GM18858 (cell line): ENCODE data around the gene MEF2A.
"Not testable (repeated sequence)": the region's sequence is repeated elsewhere in the genome, so short reads cannot be mapped to it uniquely, and the experiment has no call there.

Experiments used
- ATAC-seq: cut with Tn5 transposase; IDR thresholded peaks from one replicate; pipeline ENCODE4 v1.9.1; 2021; ENCODE audit not compliant: unreplicated experiment

Gene MEF2A

DNA sequence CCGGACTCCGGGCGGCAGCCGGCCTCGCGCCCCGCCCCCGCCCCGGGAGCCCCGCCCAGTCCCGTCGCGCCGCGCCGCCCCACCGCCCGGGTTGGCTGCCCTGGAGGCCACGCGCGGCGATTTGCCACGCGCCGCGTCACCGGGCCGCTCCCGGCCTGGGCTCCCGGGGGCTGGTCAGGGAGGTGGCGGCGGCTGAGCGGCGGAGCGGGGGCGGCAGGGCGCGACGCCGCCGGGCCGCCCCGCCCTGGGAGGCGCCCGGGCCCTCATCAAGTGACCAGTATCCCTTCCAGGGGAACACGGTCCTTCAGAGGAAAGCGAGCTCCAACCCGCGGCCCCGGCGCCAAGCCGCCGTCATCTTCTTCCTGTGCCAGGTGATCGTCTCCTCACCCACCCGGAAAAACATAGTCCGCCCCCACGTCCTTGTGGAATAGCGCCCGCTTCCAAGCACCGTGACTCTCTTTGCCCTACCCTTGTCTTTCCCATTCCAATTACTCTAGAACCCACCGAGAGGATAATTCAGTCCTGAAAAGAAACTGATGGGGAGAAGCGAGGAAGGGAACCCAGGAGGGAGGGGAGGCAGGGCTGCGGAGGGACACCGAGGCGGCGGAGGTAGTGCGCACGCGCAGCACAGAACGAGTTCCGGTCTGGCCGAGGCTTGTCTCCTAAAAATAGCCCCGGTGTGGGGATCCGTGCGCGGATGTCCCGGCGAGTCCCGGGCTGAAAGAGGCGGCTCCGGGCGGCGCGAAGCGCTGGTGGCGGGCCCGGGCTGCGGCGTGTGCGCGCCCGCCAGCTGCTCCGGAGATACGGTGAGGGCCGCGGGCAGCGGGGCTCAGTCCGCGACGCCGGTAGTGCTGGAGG, at the start of gene MEF2A:
MEF2A (plus strand) TSS at position 686 of the 858 bp plus-strand sequence. CDS start 67,136 bp downstream, outside the sequence.
- peak; percentile 34 for ATAC-seq

DNA sequence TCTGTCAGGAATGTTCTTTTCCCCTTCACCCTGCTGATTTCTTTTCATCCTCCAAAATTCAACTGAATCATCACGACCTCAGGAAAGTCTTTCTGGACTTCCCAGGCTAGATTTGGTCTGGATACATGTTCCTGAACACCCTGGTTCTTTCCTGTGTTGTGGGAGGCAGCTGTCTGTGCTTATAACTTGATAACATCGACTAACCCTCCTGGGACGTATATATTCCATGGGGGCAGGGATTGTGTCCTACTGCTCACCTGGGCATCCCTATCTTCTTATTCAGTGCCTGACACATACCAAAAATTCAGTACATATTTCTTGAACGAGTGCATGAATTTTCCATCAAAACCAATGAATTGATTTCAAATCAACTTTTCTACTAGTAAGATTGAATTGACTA, 47.6 kb upstream of the MEF2A start:
- ATAC-seq: no peak

DNA sequence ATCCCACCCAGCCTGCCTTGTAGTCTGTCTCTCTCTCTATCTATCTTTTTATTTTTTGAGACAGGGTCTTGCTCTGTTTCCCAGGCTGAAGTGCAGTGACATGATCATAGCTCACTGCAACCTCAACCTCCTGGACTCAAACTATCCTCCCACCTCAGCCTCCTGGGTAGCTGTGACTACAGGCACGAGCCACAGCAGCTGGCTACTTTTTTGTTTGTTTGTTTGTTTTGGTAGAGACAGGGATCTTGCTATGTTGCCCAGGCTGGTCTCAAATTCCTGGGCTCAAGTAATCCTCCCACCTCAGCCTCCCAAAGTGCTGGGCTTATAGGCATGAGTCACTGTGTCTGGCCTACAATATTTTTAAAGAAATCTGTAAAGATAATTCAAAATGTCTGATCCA, 46.4 kb upstream of the MEF2A start:
- ATAC-seq: not testable (repeated sequence)

DNA sequence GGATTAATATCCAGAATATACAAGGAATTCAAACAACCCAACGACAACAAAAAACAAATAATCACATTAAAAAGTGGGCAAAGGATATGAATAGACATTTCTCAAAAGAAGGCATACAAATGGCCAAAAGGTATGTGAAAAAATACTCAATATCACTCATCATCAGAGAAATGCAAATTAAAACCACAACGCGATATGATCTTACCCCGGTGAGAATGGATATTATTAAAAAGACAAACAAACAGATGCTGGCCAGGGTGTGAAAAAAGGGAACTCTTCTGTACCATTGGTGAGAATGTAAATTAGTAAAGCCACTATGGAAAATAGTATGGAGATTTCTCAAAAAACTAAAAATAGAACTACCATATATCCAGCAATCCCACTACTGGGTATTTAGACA, 43.5 kb upstream of the MEF2A start:
- peak; percentile 58 for ATAC-seq

DNA sequence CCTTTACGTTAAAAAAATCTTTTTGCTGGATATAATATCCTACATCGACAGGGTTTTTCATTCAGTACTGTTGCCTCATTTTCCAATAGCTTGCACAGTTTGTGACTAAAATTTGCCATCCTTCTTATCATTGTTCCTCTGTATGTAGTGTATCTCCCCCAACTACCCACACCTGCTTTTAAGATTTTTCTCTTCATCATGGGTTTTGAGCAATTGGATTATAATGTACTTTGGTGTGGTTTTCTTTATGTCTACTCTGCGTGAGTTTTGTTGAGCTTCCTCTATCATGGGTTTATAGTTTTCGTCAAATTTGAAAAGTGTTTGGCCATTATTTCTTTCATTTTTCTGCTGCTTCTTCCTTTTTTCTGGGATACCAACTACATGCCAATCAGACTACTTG, 39.6 kb upstream of the MEF2A start:
- ATAC-seq: no peak

DNA sequence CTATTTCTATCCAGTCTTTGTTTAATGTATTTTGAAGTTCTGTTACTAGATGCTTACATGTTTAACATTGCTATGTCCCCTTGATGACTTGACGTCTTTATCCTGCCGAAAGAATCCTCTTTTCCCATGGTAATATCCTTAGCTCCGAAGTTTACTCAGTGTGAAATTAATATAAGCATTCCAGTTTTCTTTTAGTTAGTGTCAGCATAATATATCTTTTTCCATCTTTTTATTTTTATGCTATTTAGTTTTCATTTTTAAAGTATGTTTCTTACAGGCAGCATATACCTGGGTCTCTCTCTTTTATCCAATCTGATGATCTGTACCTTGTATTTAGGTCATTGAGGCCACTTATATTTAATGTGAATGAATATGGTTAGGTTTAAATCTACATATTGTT, 39.1 kb upstream of the MEF2A start:
- ATAC-seq: no peak

DNA sequence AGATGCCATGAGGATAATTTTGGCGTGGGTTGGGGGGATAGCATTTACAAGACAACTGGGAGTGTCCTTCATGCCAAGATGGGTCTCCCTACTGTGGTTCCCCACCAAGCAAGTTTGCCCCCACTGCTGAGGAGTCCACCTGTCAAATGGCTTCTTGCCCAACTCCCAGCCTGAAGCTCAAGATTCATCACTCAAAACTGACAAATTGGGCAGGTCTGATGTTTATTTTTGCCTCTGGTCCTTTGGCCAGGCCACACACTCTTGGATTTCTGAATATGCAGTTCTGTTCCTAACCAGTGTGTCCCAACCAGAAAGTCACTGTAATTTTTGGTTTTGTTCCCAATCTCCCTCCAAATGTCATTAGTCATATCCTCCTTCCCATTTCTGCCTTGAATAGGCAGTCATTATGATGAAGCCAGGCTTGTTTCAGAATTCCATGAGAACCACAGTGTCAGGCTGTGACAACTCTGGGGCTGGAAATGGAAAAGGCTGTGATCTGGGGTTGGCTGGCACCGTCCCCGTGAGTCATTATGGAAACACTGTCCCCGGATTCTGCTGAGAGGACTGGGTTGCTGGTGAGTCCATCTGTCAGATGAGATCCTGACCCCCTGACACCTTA, 29.3 kb upstream of the MEF2A start:
- no peak for ATAC-seq

GRCh38 chr15:99537344-99537743, 28.4 kb upstream of the MEF2A start:
- ATAC-seq: no peak

- ATAC-seq: no peak
Measured at GRCh38 chr15:99538261-99538660, 27.5 kb upstream of the MEF2A start.

DNA sequence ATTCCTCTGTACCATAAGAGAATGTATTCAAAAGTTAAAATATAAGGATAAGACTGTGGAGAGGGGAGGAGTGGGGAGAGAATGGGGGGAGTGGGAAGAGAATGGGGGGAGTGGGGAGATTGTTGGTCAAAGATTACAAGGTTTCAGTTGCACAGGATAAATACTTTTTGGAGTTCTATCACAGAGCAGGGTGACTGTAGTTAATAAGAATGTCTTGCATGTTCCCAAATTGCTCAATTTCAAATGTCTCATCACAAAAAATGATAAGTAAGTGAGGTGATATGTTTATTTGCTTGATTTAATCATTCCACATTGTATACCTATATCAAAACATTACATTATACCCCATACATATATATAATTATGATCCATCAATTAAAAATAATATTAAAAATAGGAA, 23.0 kb upstream of the MEF2A start:
- ATAC-seq: no peak

- no peak for ATAC-seq
Measured at GRCh38 chr15:99545605-99546004, 20.2 kb upstream of the MEF2A start.

DNA sequence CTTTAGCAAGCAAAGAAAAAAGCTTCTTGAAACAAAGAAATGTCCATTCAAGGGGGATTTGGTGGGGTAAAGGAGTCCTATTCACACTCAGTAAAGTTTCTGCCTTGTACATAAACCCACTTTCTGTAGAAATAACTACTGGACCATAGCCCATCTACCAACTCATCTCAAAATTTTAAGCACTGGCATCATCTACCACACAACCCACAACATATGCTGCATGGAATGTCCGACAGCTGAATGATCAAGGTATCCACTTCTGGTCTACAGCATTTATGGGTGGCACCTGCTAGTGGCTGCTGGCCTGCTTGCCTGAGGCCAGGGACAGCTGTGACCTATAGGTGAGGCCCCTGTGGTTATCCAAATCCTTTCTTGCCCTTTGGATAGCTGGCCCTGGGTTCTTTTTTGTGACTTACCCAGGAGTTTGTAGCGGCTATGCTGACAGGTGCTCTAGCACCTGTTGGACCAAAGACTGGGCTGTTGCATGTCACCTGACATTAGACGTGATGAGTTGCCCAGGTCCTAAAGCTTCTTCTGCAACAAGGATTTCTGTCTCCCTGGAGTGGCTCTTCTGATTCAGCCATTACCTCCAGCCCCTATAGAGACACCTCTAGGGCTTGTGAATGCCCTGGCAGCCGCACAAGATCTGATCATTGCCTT, 19.2 kb upstream of the MEF2A start:
- no peak for ATAC-seq

DNA sequence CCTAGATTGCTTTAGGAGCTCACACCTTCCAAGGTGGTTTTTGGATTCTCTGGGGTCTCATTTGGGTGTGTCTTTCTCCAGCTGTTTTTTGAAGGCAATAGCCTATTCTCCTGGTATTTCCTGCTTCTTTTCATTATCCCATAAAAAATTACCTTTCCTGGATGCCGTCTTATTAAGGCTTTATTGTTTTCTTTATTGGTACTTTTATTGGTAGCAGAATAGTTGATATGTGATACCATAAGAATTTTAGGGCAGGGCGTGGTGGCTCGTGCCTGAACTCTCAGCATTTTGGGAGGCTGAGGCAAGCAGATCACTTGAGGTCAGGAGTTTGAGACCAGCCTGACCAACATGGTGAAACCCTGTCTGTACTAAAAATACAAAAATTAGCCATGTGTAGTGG, 18.3 kb upstream of the MEF2A start:
- no peak for ATAC-seq

DNA sequence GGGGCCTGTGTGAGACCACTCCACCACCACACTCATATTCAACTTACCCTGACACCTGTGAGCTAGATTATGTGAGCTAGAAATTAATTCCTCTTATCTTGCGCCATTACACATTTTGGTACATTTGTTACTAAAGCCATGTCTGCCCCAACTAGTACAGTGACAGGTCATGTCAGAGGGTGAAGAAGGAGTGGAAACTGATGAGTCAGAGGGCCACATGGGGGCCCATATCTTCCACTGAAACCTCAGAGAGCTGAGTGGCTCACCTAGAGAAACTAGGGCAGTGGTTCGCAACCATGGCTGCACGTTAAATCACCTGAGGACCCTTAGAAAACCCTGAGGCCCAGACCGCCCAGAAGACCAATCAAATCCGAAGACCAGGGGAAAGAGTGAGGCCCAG, 15.7 kb upstream of the MEF2A start:
- no peak for ATAC-seq

GRCh38 chr15:99552111-99552510, 13.7 kb upstream of the MEF2A start:
- ATAC-seq: no peak

DNA sequence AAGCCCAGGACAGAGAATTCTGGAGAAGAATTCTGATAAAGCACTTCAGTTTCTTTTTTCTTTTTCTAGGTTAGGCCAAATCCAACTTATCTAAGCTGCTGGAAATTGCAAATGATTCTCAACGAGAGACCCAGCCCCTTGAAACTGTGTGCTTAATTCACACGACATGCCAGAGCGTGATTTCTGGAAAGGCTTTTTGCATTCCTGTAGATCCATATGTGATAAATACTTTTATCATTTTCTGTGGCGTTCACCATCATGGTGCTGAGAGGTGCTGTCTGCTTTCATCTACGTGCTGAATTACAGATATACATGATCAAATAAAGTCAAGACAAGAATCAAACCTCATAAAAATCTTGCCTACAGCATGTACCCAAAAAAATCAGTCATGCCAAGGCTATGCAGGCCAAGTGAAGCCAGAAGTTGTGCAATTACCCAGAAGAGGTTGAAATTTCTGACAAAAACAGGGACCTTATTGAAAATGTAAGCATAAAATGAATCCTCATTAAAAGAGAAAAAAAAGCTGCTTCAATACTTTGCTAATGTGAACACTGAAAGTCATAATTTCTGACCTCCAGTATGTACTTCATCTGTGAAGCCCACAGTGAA, 10.8 kb upstream of the MEF2A start:
- ATAC-seq: no peak

- no peak for ATAC-seq
Measured at GRCh38 chr15:99556011-99556410, 9.8 kb upstream of the MEF2A start.

DNA sequence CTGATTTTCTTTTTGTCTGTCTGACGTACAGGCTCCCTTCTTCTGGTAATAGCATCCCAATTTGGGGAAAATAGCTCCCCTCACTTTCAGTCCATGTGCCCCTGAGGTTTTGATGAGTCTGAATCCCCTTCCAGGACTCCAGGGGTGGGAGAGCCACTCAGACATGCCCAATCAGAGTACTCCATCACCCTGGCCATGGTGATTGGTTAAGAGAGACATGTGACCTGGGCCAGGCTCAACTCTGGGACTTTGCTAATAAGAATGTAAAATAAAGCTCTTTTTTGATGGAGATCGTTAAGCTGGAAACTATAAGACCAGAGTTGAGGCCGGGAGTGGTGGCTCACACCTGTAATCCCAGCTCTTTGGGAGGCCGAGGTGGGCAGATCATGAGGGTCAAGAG, 9.2 kb upstream of the MEF2A start:
- ATAC-seq: no peak

DNA sequence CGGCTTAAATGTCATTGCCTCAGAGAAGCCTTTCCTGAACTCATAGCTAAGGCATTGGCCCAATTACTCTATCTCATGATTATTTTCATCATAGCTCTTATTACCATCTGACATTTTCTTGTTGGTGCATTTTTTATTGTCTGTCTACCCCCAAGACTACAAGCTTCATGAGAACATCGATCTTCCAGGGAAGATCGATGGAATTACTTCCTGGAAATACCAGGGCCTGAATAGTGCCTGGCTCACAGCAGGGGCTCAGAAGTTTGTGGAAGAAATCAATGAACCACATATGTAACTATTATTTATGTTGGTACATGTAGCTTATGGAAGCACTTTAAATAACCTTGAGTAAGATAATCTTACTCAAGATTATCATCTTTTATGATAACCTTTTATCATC, 7.7 kb upstream of the MEF2A start:
- ATAC-seq: no peak

DNA sequence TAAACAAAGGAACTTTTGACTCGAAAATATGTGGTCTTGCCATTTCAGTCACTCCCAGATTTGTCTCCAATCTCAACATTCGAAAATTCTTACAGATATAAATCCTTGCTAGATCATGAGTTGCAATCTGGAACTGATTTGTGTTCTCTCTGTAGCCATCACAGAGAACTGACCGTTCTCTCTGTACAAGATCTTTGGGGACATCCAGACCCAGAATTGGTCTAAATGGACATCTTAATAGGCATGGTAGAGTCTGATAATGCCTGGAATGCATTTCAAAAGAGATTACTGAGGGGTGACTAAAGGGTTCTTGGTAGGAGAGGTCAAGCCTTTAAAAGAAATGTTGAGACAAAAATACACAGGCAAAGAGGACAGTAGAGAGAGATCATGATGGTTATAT, 7.2 kb upstream of the MEF2A start:
- ATAC-seq: no peak

DNA sequence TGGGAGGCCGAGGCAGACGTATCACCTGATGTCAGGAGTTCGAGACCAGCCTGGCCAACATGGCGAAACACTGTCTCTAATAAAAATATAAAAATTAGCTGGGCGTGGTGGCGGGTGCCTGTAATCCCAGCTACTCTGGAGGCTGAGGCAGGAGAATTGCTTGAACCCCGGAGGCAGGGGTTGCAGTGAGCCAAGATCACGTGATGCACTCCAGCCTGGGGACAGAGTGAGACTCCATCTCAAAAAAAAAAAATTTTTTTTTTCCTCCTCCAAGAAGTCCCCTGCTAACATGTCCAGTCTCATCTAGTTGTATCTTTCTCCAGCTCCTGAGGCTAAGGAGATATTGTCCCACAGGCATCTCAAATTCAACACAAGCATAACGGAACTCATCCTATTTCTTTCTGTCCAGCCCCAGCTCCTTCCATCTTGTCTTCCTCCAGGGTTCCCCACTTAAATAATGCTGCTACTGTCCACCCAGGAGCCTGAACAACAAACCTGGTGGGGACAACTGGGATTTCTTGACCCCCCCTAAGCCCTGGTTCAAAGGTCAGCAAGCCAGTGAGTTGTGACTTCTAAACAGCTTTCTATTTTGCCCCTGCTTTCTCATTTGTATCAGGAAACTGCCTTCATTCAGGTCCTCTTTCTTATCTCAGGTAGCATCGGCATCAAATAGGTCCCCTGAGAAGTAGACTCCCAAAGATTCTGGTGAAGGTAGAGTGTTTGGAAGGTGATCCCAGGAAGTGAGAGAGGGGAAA, 4.1 kb upstream of the MEF2A start:
- no peak for ATAC-seq
